Nephron progenitor cell (in vitro differentiated cells): Measurements from ENCODE around the gene HERC3.

Experiments
- DNase-seq: peaks from one replicate; pipeline ENCODE4 v3.0.0; 2021
- H3K27ac Mint-ChIP-seq: 2 replicates; pipeline ENCODE4 v1.8.0; 2021; ENCODE audit warnings: mild to moderate bottlenecking, moderate library complexity, mixed read lengths
- H3K27me3 Mint-ChIP-seq: 2 replicates; pipeline ENCODE4 v1.8.0; 2021; ENCODE audit warnings: mild to moderate bottlenecking, low read depth, mixed read lengths; ENCODE audit not compliant: poor library complexity
- H3K36me3 Mint-ChIP-seq: 2 replicates; pipeline ENCODE4 v1.8.0; 2021; ENCODE audit warnings: low read depth, mixed read lengths
- H3K4me1 Mint-ChIP-seq: 2 replicates; pipeline ENCODE4 v1.8.0; 2021; ENCODE audit warnings: mixed read lengths
- H3K4me3 Mint-ChIP-seq: 2 replicates; pipeline ENCODE4 v1.8.0; 2021; ENCODE audit warnings: mild to moderate bottlenecking, moderate library complexity, mixed read lengths
- H3K9me3 Mint-ChIP-seq: 2 replicates; pipeline ENCODE4 v1.8.0; 2021; ENCODE audit warnings: mild to moderate bottlenecking, moderate library complexity, mixed read lengths
- TF ChIP-seq, protein P1 (sequence below): fragments of 200-600 bp; sonication (generic); IDR thresholded peaks from 2 replicates; pipeline ENCODE4 v1.5.0; 2021; ENCODE audit warnings: antibody characterized with exemption

HERC3 gene

DNA sequence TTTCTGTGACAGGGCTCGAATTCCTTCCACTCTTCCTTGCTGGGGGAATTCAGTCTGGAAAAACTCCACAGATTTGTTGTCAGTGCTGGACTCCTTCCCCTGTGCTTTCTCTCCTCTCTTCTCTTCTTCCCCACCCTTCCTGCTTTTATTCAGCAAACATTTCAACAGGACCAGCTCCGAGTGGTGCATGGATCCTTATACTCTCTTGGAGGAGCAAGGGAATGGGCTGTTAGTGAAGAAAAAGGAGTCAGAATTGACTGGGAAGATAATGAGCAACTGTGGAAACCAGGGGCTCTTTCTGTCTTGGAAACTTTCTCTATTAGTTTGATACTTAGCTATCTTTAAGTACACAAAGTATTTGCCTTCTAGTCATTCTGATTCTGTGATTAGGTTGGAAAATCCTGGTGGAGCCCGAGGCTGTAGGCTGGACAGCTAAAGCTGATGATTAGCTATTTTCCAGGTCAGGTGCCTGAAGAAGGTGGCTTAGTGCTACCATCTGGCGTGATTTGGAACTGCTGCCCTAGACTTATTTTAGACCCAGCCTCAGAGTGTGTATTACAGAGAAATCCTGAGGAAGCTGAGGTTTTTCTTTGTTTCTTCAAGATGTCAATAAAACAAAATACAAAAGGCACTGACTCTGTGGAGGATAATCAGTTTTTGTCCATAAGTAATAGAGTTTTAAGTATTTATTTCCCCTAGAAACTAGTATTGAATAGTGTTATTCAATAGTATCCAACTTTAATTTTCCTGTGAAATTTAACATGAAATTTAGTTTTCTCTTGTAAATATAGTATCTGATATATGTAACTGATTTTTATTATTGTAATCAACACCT lies 67.0 kb downstream of the HERC3 start:
- peak; percentile 24 for DNase-seq
- TF ChIP-seq, protein P1, sequence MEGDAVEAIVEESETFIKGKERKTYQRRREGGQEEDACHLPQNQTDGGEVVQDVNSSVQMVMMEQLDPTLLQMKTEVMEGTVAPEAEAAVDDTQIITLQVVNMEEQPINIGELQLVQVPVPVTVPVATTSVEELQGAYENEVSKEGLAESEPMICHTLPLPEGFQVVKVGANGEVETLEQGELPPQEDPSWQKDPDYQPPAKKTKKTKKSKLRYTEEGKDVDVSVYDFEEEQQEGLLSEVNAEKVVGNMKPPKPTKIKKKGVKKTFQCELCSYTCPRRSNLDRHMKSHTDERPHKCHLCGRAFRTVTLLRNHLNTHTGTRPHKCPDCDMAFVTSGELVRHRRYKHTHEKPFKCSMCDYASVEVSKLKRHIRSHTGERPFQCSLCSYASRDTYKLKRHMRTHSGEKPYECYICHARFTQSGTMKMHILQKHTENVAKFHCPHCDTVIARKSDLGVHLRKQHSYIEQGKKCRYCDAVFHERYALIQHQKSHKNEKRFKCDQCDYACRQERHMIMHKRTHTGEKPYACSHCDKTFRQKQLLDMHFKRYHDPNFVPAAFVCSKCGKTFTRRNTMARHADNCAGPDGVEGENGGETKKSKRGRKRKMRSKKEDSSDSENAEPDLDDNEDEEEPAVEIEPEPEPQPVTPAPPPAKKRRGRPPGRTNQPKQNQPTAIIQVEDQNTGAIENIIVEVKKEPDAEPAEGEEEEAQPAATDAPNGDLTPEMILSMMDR: peak; percentile 60
- peaks cover 2% of the 10 kb centered on the region for H3K27me3 Mint-ChIP-seq
- H3K27ac Mint-ChIP-seq: peak overlapping the region; percentile 11
- peaks cover 10% of the 10 kb centered on the region for H3K9me3 Mint-ChIP-seq
- H3K4me1 Mint-ChIP-seq: no peaks in the 10 kb centered on the region
- peaks cover 15% of the 10 kb centered on the region for H3K36me3 Mint-ChIP-seq
- H3K4me3 Mint-ChIP-seq: no peak overlapping the region

DNA sequence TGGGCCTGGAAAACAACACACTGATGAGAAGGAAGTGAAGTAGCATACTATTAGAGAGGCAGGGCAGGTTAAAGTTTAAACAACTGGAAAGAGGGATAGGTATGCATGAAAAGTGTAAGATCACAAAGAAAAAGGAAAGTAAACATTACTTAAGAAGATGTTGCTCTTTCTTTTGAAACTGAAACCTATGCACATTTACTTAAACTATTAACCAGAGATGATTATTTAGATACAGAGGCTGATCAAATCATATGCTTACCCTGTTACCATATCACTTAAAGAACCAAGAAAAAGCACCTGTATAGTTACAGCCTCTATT lies 67.6 kb downstream of the HERC3 start:
- DNase-seq: no peak
- Mint-ChIP-seq H3K4me3 (no peak overlapping the region), H3K27ac (no peak overlapping the region)

GRCh38 chr4:88660446-88661294 lies 68.4 kb downstream of the HERC3 start:
- TF ChIP-seq, protein P1: no peak
- Mint-ChIP-seq H3K9me3 (peaks cover 7% of the 10 kb centered on the region), H3K4me1 (no peaks in the 10 kb centered on the region), H3K36me3 (peaks cover 8% of the 10 kb centered on the region), H3K4me3 (no peak overlapping the region), H3K27ac (no peak overlapping the region), H3K27me3 (peaks cover 2% of the 10 kb centered on the region)
- DNase-seq: no peak

More for the DNA sequence above, 67.6 kb downstream of the HERC3 start:
- TF ChIP-seq, protein P1: no peak
- H3K9me3 Mint-ChIP-seq: peaks cover 10% of the 10 kb centered on the region
- H3K4me1 Mint-ChIP-seq: no peaks in the 10 kb centered on the region
- peaks cover 2% of the 10 kb centered on the region for H3K27me3 Mint-ChIP-seq
- H3K36me3 Mint-ChIP-seq: peaks cover 15% of the 10 kb centered on the region

DNA sequence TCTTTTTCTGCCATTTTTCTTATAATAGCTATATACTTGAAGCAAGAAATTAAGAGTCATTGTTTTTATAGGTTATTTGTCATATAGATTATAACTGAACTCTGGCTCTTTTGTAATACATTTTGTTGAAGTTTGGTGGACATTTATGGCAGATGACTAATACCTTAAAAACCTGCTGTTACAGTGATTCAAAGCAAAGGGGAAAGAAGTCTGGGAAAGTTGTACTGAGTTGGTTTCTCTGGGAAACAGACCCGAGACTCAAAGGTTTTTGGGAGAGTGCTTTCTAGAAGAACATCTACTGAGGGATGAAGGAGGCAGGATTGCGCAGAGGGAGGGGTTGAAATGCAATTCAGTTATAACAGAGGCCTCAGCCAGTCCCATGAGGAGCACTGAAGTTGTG lies 69.5 kb downstream of the HERC3 start:
- H3K27me3 Mint-ChIP-seq: peaks cover 2% of the 10 kb centered on the region

GRCh38 chr4:88672987-88673386 lies 80.7 kb downstream of the HERC3 start:
- no peak overlapping the region for H3K4me3 Mint-ChIP-seq
- H3K36me3 Mint-ChIP-seq: no peaks in the 10 kb centered on the region
- H3K27me3 Mint-ChIP-seq: no peaks in the 10 kb centered on the region
- H3K4me1 Mint-ChIP-seq: no peaks in the 10 kb centered on the region
- no peaks in the 10 kb centered on the region for H3K9me3 Mint-ChIP-seq
- H3K27ac Mint-ChIP-seq: no peak overlapping the region
- peak; percentile 35 for DNase-seq
- TF ChIP-seq, protein P1: peak; percentile 72

More for the DNA sequence above, 69.5 kb downstream of the HERC3 start:
- Mint-ChIP-seq H3K27ac (no peak overlapping the region), H3K36me3 (no peaks in the 10 kb centered on the region), H3K4me1 (no peaks in the 10 kb centered on the region), H3K4me3 (no peak overlapping the region), H3K9me3 (no peaks in the 10 kb centered on the region)
- DNase-seq: no peak
- TF ChIP-seq, protein P1: no peak
